Skeletal muscle satellite cell (primary cell): ENCODE measurements around the gene GOSR1.
"Not testable (repeated sequence)": the region's sequence is repeated elsewhere in the genome, so short reads cannot be mapped to it uniquely, and the experiment has no call there.

Experiments
- H3K27me3 ChIP-seq: 2 replicates; pipeline ENCODE4 v1.7.0; 2013; ENCODE audit warnings: low read length; ENCODE audit not compliant: control insufficient read depth, insufficient read depth
- H3K36me3 ChIP-seq: 2 replicates; pipeline ENCODE4 v1.7.0; 2013; ENCODE audit warnings: mild to moderate bottlenecking, control low read depth, low read length; ENCODE audit not compliant: insufficient read depth
- H3K4me1 ChIP-seq: 2 replicates; pipeline ENCODE4 v1.7.0; 2013; ENCODE audit warnings: low read length; ENCODE audit not compliant: control insufficient read depth, insufficient read depth
- H3K4me2 ChIP-seq: 2 replicates; pipeline ENCODE4 v1.7.0; 2013; ENCODE audit warnings: mild to moderate bottlenecking, low read length
- H3K4me3 ChIP-seq: 2 replicates; pipeline ENCODE4 v1.7.0; 2013; ENCODE audit warnings: low read length
- H3K9ac ChIP-seq: 2 replicates; pipeline ENCODE4 v1.7.0; 2013; ENCODE audit warnings: mild to moderate bottlenecking, low read depth, low read length, moderate library complexity
- H3K9me3 ChIP-seq: replicated peaks from 2 replicates; pipeline ENCODE4 v1.7.0; 2013; ENCODE audit warnings: mild to moderate bottlenecking, control low read depth, low read length

Gene GOSR1

DNA sequence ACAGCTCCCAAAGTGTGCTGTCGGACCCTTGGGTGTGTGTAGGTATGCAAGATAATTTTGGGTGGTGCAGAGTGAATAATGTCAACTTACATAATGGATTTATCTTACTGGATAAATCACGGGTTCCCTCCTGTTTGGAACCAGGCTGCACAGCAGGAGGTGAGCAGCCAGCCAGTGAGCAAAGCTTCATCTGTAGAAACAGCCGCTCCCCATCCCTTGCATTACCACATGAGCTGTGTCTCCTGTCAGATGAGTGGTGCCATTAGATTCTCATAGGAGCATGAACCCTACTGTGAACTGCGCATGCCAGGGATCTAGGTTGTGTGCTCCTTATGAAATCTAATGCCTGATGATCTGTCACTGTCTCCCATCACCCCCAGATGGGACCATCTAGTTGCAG is 72.0 kb downstream of the GOSR1 start:
- H3K27me3 ChIP-seq, H3K9ac ChIP-seq, H3K4me1 ChIP-seq, H3K4me3 ChIP-seq, H3K4me2 ChIP-seq, H3K9me3 ChIP-seq, H3K36me3 ChIP-seq: not testable (repeated sequence)

DNA sequence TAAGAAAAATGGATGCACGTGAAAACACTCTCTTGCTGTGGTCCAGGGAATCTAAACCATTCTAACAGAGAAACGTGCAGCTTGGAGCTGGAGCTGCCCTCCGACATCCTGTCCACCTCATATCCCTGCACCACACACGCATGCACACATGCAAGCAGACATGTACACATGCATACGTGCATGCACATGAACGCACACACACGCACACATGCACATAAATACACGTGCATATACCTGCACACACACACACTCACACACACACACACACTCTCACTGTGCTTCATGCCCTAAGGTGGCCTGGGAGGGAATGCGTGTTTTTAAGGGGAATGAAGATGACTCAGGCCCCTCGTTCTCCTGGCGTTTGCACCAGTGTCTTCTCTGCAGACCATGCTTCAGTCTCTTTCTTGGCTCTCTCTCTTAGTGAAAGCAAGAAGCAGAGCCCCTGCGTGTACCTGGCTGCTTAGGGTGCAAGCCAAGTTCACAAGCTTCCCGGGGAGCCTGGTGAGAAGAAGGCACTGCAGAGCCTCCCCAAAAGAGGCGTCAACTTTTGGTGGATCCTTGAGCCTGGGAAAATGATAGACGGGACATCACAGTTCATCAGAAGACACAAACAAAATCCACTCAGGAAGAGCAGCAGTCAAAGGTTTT is 72.8 kb downstream of the GOSR1 start:
- no peak overlapping the region for H3K9ac ChIP-seq

DNA sequence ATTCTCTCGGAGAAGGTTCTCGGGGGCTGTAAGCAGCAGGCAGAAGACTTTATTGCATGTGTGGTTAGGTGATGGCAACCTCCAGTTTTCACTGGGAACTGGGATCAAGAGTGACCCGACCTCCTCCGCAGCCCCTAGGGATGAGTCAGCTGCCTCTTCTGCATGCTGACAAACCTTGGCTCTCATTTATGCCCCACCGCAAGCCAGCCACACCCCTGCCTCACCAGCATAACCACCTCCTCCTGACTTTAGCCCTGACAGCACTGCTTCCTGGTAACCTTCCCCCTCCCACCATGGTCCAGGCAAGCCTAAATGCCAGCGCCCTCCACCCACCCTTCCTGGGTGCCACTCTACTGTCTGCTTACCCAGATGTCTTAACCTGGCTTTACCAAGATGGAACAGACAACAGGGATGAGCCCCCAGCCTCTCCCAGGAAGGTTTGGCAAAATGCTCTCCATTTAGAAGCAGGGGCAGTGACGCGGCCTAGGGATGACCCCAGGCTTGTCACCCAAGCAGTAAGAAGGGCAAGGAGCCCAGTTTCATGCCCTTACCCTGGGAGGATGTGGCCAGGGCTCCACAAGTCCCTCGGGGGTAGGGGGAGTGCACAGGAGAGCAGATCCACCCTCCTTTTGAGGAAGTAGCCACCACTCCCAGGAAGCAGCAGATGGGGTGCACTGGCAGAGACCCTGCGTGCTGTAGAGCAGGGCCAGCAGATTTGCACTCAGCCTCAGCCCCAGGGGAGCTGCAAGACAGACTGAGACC is 73.5 kb downstream of the GOSR1 start:
- Histone ChIP-seq H3K4me3 (no peak overlapping the region), H3K9ac (no peak overlapping the region), H3K27me3 (no peaks in the 10 kb centered on the region), H3K4me2 (no peak overlapping the region), H3K36me3 (no peaks in the 10 kb centered on the region), H3K4me1 (peaks cover 10% of the 10 kb centered on the region), H3K9me3 (no peaks in the 10 kb centered on the region)

More for the DNA sequence above, 72.8 kb downstream of the GOSR1 start:
- Histone ChIP-seq H3K36me3 (no peaks in the 10 kb centered on the region), H3K9me3 (no peaks in the 10 kb centered on the region), H3K4me3 (no peak overlapping the region), H3K4me1 (peaks cover 10% of the 10 kb centered on the region), H3K27me3 (no peaks in the 10 kb centered on the region), H3K4me2 (no peak overlapping the region)

DNA sequence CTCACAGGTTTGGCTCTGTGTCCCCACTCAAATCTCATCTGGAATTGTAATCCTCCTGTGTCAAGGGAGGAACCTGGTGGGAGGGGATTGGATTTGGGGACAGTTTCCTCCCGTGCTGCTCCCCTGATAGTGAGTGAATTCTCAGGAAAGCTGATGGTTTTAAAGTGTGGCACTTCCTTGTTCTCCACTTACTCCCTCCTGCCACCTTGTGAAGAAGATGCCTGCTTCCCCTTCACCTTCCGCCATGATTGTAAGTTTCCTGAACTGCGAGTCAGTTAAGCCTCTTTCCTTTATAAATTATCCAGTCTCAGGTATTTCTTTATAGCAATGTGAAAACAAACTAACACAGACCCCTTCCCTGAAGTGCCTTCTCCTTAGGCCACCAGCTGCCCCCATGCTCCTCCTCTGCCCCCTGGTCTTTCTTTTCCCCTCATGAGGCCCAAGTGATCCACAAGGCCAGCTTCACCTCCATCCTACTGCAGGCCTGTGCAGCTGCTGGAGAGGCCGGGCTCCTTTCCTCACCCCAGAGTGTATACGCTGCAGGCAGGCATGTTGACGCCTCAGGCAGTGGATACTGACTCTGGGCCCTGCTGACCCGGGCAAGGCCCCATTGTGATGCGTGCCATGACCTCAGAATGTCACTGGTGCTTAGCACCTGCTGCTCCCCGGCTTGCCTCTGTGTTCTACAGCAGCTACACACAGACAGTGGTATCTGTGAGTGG is 74.2 kb downstream of the GOSR1 start:
- not testable (repeated sequence) for H3K9ac ChIP-seq, H3K4me3 ChIP-seq, H3K4me2 ChIP-seq, H3K4me1 ChIP-seq, H3K27me3 ChIP-seq, H3K9me3 ChIP-seq, H3K36me3 ChIP-seq

DNA sequence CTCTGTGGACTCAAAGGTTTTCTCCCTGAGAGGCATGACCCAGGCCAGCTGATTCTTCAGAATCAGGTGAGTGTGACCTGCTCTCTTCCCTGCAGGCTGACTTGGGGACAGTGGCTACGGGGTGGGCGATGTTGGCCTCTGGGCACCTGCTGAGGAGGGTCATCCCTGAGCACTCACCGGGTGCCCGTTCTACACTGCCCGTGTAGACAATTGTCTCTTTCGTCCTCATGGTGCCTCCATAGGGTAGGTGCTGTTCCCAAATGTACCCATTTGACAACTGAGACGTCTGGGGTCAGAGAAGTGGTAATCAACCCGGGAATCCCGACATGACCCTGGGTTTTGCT is 74.8 kb downstream of the GOSR1 start:
- Histone ChIP-seq H3K9ac (no peak overlapping the region), H3K36me3 (no peaks in the 10 kb centered on the region), H3K4me3 (no peak overlapping the region), H3K27me3 (no peaks in the 10 kb centered on the region), H3K4me2 (no peak overlapping the region), H3K9me3 (no peaks in the 10 kb centered on the region), H3K4me1 (peaks cover 10% of the 10 kb centered on the region)

DNA sequence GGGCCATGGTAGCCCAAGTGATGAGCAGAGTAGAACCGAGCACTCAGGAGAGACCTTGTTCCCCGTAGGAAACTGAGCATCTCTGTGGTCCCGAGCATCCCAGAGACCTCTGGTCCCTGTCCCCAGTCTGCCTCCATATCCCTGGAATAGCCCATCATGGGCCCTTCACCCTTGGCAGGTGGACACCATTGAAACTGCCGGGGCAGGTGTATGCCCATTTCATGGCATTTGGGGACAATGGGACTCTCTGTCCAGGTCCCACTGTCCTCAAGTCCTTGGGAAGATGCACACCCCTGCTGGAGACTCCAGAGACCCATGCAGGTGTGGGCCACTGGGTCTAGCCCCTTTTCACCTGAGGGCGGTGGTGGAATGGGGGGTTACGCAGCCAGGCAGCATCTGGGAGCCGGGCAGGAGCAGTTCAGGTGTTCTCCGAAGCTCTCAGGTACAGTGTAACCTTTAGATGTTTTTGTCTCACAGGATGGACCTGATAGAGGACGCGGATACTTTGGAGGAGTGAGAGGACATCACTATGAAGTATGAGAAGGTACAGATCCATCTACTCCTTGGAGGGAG is 75.9 kb downstream of the GOSR1 start:
- H3K4me2 ChIP-seq = no peak overlapping the region

DNA sequence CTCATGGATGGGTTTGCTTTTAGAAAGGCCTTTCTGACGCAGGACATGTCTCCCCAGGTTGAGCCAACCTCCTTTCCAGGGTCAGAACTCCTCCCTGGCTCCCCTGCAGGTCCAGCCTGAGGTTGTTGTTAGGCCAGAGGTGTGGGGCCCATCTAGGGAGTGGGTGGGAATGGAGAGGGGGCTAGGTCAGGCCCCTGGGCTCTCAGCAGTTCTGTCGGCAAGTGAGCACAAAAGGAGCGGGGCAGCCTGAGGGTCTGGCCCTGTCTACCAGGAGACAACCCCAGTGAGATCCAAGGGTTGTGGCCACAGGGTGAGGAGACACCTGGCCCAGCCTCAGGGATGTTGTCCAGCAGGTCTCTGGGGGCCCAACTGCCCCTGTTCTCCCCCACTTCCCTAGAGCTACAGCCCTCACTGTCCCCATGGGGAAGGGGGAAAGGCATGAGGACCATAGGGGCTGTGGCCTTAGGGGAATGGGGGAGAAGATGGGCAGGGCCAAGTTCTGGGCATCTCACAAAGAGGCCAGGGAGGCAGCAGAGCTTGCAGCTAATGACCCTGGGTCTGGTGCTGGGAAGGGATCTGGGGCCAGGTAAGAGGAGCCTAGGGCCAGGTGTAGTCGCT is 76.7 kb downstream of the GOSR1 start:
- H3K27me3 ChIP-seq, H3K4me1 ChIP-seq, H3K9me3 ChIP-seq, H3K4me3 ChIP-seq, H3K36me3 ChIP-seq, H3K9ac ChIP-seq, H3K4me2 ChIP-seq: not testable (repeated sequence)

More for the DNA sequence above, 75.9 kb downstream of the GOSR1 start:
- no peaks in the 10 kb centered on the region for H3K9me3 ChIP-seq
- H3K4me3 ChIP-seq = no peak overlapping the region
- H3K4me1 ChIP-seq = peaks cover 10% of the 10 kb centered on the region
- no peak overlapping the region for H3K9ac ChIP-seq
- H3K27me3 ChIP-seq = no peaks in the 10 kb centered on the region
- H3K36me3 ChIP-seq = no peaks in the 10 kb centered on the region

DNA sequence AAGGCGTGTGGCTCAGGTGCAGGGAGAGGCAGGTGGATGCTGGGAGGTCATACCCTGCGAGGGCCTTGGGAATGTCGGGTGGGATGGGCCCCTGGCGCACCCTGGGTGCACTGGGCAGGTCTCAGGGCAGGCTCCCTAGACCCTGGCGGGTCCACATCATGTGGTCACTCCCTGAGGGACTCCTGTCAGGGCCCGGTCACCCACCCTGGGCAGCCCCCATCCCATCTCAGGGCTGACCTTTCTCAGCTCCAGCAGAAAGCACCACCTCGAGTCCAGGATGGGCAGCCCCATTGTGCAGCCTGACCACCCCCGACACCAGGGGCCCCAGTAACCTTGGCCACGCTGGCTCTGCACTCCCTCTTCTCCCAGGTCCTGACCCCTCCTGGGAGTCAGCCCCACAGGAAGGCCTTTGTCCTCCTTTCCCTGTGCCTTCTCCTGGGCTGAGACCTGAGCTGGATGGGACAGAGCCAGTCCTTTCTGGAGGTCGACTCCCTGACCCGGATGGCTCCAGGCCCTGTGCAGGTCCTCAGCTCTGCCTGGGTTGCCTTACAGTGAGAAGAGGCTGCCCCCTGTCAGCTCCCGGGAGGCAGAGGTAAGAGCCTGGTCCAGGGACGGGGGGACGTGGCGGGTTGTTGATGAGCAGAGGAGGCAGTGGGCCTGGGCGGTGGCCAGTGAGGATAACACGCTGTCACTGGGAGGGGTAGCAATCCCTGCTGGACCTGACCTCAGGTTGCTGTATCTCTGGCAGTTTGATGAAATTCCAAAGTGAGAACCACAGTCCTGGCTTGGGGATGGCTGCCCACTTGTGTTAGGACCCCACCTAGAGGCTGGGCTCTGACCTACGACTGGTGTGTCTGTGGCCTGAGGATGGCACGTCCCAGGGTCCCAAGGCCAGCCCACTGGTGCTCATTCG is 77.9 kb downstream of the GOSR1 start:
- H3K36me3 ChIP-seq = no peaks in the 10 kb centered on the region
- no peak overlapping the region for H3K4me3 ChIP-seq
- H3K4me1 ChIP-seq = peaks cover 10% of the 10 kb centered on the region
- H3K27me3 ChIP-seq = peaks cover 14% of the 10 kb centered on the region
- H3K9me3 ChIP-seq = no peaks in the 10 kb centered on the region
- no peak overlapping the region for H3K4me2 ChIP-seq
- H3K9ac ChIP-seq = no peak overlapping the region

DNA sequence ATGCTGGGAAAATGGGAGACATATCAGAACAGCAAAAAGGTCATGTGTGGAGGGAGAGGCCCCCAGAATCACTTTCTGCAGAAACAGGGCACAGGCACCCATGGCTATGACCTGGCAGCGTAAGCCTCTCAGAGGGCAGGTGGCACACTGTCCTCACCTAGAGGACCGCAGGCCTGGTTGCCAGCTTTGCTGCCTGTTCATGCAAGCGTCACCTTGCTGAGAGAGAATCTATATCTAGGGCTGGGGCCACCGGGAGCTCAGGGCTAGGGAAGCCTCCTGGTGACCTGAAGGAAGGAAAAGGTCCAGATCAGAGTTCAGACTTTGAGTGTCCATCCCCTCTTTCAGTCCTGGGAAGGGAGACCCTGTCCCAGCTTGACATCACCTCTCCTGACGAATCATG is 78.7 kb downstream of the GOSR1 start:
- Histone ChIP-seq H3K4me3 (no peak overlapping the region), H3K36me3 (no peaks in the 10 kb centered on the region), H3K4me1 (peaks cover 1% of the 10 kb centered on the region), H3K9ac (no peak overlapping the region), H3K27me3 (peaks cover 21% of the 10 kb centered on the region), H3K9me3 (no peaks in the 10 kb centered on the region), H3K4me2 (no peak overlapping the region)

DNA sequence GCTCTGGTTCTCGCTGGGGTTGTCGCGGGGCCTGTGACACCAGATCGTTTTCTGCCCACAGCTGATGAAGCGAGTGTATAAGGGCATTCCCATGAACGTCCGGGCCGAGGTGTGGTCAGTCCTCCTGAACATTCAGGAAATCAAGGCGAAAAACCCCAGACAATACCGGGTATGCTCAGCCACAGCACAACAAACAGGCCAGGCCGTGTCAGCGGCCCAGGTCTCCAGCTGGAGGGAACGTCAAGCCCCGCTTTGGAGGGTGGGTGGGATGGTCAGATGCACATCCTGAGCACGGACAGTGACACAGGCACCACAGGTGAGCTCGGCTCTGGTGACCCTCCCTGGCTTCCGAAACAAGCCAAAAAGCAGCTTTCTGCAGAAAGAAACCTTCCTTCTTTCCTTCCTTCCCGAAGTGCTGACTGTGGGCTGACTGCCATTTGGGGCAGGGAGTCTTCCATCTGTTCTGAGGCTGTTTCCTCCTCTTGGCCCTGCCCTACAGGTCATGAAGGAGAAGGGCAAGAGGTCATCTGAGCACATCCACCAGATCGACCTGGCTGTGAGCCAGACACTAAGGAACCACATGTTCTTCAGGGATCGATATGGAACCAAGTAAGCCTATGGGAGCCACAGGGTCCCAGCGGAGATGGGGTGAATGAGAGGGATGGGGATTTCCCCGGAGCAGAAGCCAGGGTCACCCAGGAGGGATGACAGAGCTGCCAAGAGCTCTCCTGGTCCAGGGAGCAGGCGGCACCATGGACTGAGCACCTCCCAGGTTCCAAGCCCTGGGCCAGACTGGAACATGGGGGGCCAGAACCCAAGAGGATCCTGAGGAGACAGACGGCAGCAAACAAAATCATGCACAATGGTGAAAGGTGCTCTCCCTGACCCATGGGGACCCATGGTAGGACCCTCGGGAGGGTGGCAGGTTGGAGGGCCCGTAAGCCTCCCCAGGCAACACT is 79.4 kb downstream of the GOSR1 start:
- no peak overlapping the region for H3K4me3 ChIP-seq
- no peaks in the 10 kb centered on the region for H3K9me3 ChIP-seq
- no peaks in the 10 kb centered on the region for H3K36me3 ChIP-seq
- no peaks in the 10 kb centered on the region for H3K4me1 ChIP-seq
- no peak overlapping the region for H3K4me2 ChIP-seq
- H3K27me3 ChIP-seq = peaks cover 21% of the 10 kb centered on the region
- no peak overlapping the region for H3K9ac ChIP-seq
